Measurements from ENCODE around the gene MAPKAPK3.

The MAPKAPK3 gene

DNA sequence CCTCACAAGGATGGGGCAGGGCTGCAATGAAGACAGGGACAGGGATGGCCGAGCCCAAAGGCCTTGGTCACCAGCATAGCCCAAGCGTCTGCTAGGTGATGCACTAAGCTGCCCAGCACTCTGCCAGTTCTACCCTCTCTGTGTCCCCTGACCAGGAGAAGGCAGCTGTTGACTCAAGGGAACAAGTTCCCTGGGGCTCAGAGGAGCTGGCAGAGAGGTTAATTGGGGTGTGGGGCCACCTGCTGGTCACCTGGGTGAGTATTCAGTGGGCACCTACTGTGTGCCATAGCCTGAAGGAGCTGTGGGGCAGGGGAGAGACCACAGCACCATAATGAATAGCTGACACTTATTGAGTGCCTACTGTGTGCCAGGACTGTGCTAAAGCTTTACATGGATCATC, 35.8 kb downstream of the MAPKAPK3 start:
- H3K9ac ChIP-seq (ENCODE audit: low read length), result no peak overlapping the region
- H3K4me1 ChIP-seq (ENCODE audit: insufficient read depth, low read length), result peaks cover 13% of the 10 kb centered on the region
- no peaks in the 10 kb centered on the region for H3K9me3 ChIP-seq (ENCODE audit: low read length)
- peaks cover 1% of the 10 kb centered on the region for H3K36me3 ChIP-seq (ENCODE audit: insufficient read depth, low read length)
- H3K4me3 ChIP-seq (ENCODE audit: low read depth in 1 of 2, low read length in 2 of 2), result no peak overlapping the region
- no peak overlapping the region for H3K27ac ChIP-seq (ENCODE audit: low read depth, low read length)
- H3K27me3 ChIP-seq (ENCODE audit: control insufficient read depth in 1 of 2, insufficient read depth in 2 of 2, low read length in 2 of 2), result no peaks in the 10 kb centered on the region

DNA sequence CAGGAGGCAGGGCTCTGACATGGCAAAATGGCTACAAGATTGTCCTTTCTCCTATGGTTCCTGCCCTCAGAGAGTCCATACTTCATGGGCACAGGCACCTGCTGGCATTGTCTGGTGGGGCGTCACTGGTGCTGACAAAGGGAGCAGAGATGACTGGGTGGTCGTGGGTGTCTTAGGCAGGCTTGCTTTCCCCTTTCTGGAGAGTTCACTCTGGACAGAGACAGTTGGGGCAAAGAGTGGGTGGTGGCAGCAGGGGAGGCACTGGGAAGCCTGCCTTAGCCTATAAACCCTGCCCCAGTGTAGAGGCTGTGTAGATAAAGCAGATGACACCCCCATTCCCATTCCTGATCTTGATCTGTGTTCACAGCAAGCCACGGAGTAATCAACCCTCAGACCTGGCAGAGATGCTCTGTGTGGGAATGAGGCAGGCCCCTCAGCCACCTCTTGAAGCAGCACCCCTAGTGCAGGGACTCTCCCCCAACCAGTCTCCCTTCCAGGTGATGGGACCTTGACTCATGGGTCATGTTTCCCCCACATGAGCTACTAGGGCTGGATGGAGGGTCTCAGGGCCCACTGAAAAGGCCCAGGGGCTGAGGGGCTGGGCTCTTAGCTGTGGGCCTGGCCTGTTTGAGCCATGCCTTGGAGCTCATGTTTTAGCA, 37.1 kb downstream of the MAPKAPK3 start:
- peaks cover 8% of the 10 kb centered on the region for H3K4me1 ChIP-seq (ENCODE audit: insufficient read depth, low read length)

DNA sequence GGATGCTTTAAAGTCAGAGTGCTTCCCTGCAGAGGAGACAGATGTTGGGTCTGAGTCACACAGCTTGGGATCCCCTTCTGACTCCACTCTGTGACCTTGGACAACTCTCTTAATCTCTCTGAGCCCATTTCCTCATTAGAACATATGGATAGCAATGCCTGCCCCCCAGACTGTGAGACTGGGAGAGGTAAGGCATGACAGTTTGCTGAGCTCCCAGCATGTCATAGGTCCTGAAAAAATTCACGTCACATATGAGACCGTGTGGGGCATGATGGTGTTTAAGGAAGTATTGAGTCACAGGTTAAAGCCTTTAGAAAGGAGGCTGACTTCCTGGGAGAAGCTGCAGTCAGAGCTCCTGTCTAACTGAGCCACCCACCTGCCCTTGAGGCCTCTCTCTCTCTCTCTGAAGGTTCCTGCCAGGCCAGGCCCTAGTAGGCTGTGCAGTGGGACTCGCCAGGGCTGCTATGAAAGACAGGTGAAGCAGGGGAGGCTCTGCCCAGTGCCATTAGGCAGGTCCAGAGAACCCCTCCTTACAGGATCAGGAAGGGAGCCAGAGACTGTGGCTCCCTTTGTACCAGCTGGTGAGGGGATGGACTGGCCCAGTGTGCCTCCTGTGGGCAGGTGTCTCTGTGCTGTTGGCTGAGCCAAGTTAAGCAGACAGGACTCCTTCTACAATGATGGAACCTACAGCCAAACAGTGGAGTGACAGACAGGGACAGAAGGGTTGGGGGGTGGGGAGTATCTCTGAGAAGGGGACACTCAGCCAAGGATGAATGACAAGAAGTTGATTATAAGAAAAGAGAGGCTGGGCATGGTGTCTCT, 38.3 kb downstream of the MAPKAPK3 start:
- Histone ChIP-seq H3K9me3 (ENCODE audit: low read length) (no peaks in the 10 kb centered on the region), H3K4me3 (ENCODE audit: low read depth in 1 of 2, low read length in 2 of 2) (no peak overlapping the region), H3K27me3 (ENCODE audit: control insufficient read depth in 1 of 2, insufficient read depth in 2 of 2, low read length in 2 of 2) (no peaks in the 10 kb centered on the region), H3K9ac (ENCODE audit: low read length) (no peak overlapping the region), H3K27ac (ENCODE audit: low read depth, low read length) (no peak overlapping the region), H3K36me3 (ENCODE audit: insufficient read depth, low read length) (no peaks in the 10 kb centered on the region), H3K4me1 (ENCODE audit: insufficient read depth, low read length) (no peaks in the 10 kb centered on the region)

More for the DNA sequence above, 37.1 kb downstream of the MAPKAPK3 start:
- no peak overlapping the region for H3K9ac ChIP-seq (ENCODE audit: low read length)
- H3K27me3 ChIP-seq (ENCODE audit: control insufficient read depth in 1 of 2, insufficient read depth in 2 of 2, low read length in 2 of 2), result no peaks in the 10 kb centered on the region
- no peak overlapping the region for H3K4me3 ChIP-seq (ENCODE audit: low read depth in 1 of 2, low read length in 2 of 2)
- no peak overlapping the region for H3K27ac ChIP-seq (ENCODE audit: low read depth, low read length)
- H3K36me3 ChIP-seq (ENCODE audit: insufficient read depth, low read length), result no peaks in the 10 kb centered on the region
- H3K9me3 ChIP-seq (ENCODE audit: low read length), result no peaks in the 10 kb centered on the region

DNA sequence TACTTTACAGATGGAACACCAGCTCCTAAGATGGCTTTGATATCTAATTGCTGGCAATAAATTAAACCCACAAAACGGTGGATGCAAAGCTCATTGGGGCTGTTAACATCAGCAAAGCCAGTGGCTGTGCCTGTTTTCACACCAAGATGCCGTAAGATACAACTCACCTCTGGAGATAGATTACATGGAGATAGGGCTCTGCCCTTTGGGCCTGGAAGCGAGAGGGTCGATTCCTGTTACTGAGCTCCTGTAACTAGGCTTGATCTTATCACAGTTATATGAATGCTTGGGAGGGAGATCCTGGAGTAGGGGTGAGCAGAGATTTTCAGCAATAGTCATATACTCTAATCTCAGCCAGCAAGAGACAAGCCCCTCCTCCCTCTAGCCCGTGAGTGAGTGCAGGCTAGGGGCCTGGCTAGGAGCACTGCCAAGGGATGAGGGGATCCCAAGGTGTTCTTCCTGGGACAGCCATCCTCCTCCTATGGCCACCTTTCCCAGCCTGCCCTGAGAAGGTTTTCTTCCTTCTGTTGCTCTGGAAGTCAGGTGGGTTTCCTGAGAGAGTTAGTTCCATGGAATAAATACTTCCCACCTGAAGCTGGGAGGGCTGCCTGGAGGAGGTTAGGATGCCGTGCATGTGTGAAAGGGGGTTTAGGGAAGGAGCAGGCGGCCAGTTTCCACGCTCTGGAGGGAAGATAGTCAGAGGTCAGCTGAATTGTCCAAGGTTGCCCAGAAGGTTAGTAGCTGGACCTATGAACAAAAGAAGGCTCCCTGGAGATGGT, 39.7 kb downstream of the MAPKAPK3 start:
- no peaks in the 10 kb centered on the region for H3K27me3 ChIP-seq (ENCODE audit: control insufficient read depth in 1 of 2, insufficient read depth in 2 of 2, low read length in 2 of 2)
- no peak overlapping the region for H3K27ac ChIP-seq (ENCODE audit: low read depth, low read length)
- H3K9ac ChIP-seq (ENCODE audit: low read length), result no peak overlapping the region
- no peaks in the 10 kb centered on the region for H3K36me3 ChIP-seq (ENCODE audit: insufficient read depth, low read length)
- H3K9me3 ChIP-seq (ENCODE audit: low read length), result no peaks in the 10 kb centered on the region
- H3K4me3 ChIP-seq (ENCODE audit: low read depth in 1 of 2, low read length in 2 of 2), result no peak overlapping the region
- no peaks in the 10 kb centered on the region for H3K4me1 ChIP-seq (ENCODE audit: insufficient read depth, low read length)

DNA sequence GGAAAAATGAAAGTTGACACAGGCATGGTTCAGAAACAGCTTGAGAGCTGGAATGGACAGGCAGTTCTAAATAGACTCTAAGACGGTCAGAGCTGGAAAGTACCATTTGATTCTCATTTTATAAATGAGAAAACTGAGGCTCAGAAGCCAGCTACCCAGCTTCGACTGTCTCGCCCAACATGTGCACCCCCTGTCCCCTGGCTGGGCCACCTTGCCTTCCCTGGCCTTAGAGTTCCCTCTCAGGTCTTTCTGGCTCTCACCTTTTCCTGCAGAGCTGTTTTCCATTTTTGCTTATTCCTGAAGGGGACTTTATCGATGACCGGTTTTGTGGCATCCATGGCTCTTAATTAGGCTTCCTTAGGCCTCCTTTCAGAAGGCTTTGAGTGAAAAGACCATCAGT, 40.5 kb downstream of the MAPKAPK3 start:
- H3K9ac ChIP-seq (ENCODE audit: low read length), result no peak overlapping the region
- no peaks in the 10 kb centered on the region for H3K36me3 ChIP-seq (ENCODE audit: insufficient read depth, low read length)
- H3K27ac ChIP-seq (ENCODE audit: low read depth, low read length), result no peak overlapping the region
- H3K4me3 ChIP-seq (ENCODE audit: low read depth in 1 of 2, low read length in 2 of 2), result no peak overlapping the region
- no peaks in the 10 kb centered on the region for H3K4me1 ChIP-seq (ENCODE audit: insufficient read depth, low read length)
- H3K9me3 ChIP-seq (ENCODE audit: low read length), result no peaks in the 10 kb centered on the region
- H3K27me3 ChIP-seq (ENCODE audit: control insufficient read depth in 1 of 2, insufficient read depth in 2 of 2, low read length in 2 of 2), result no peaks in the 10 kb centered on the region

DNA sequence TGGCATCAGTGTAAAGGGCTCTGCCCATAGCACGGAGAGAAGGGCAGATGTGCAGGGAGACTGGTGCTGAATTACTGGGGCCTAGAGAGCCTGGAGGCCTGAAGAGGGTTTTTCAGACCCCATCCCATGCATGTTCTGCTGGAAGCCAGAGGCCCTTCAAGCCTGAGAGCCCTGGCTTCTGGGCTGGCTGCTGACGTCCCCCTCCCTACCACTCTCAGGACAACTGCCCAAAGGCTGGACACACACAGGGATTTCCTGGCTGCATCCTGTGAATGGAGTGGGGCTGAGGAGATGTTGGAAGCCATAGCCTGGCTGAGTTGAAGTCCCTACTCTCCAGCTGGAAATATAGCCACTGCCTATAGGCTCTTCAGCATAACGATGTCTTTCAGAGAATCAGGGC, 40.9 kb downstream of the MAPKAPK3 start:
- H3K4me1 ChIP-seq (ENCODE audit: insufficient read depth, low read length), result no peaks in the 10 kb centered on the region
- H3K4me3 ChIP-seq (ENCODE audit: low read depth in 1 of 2, low read length in 2 of 2), result no peak overlapping the region
- H3K27me3 ChIP-seq (ENCODE audit: control insufficient read depth in 1 of 2, insufficient read depth in 2 of 2, low read length in 2 of 2), result no peaks in the 10 kb centered on the region
- H3K27ac ChIP-seq (ENCODE audit: low read depth, low read length), result no peak overlapping the region
- H3K9ac ChIP-seq (ENCODE audit: low read length), result no peak overlapping the region
- H3K9me3 ChIP-seq (ENCODE audit: low read length), result no peaks in the 10 kb centered on the region
- H3K36me3 ChIP-seq (ENCODE audit: insufficient read depth, low read length), result no peaks in the 10 kb centered on the region

DNA sequence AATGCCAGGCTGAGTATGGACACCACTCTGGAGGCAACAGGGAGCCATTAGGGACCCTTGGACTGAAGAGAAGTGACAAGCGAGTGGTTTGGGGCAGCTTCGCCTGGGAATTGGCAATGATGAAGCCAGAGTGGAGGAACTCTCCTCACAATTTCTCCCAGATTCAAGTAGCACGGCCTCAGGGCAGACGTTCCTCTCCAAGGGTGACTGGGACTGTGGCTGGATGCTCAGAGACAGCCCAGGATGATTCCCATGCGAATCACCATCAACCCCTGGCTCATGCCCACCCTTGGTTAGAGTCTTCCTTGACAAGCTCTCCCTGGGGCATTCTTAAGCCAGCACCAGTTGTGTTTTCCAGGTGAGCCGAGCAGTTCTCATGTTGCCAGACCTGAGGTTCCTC, 41.5 kb downstream of the MAPKAPK3 start:
- no peaks in the 10 kb centered on the region for H3K4me1 ChIP-seq (ENCODE audit: insufficient read depth, low read length)

DNA sequence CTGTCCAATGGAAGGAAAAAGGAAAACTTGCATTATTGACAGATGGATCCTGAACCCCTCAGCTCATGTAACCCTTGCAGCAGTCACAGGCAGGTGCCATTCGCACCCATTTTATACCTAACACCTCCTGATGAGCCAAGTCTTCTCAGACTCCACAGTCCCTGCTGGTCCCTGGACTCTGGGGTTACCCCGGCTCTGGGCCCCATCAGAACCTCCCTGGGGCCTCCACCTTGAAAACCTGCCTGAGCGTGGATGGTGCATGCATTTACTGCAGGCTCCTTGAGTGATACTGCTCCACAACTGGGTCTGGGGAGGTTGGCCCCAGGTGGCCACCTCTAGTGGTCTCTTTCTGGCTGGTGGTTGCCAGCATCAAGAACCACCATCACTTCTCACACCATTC, 41.9 kb downstream of the MAPKAPK3 start:
- no peaks in the 10 kb centered on the region for H3K36me3 ChIP-seq (ENCODE audit: insufficient read depth, low read length)
- H3K4me1 ChIP-seq (ENCODE audit: insufficient read depth, low read length), result no peaks in the 10 kb centered on the region
- H3K27me3 ChIP-seq (ENCODE audit: control insufficient read depth in 1 of 2, insufficient read depth in 2 of 2, low read length in 2 of 2), result no peaks in the 10 kb centered on the region
- no peak overlapping the region for H3K9ac ChIP-seq (ENCODE audit: low read length)
- H3K27ac ChIP-seq (ENCODE audit: low read depth, low read length), result no peak overlapping the region
- no peaks in the 10 kb centered on the region for H3K9me3 ChIP-seq (ENCODE audit: low read length)
- H3K4me3 ChIP-seq (ENCODE audit: low read depth in 1 of 2, low read length in 2 of 2), result no peak overlapping the region

More for the DNA sequence above, 41.5 kb downstream of the MAPKAPK3 start:
- Histone ChIP-seq H3K36me3 (ENCODE audit: insufficient read depth, low read length) (no peaks in the 10 kb centered on the region), H3K9me3 (ENCODE audit: low read length) (no peaks in the 10 kb centered on the region), H3K27me3 (ENCODE audit: control insufficient read depth in 1 of 2, insufficient read depth in 2 of 2, low read length in 2 of 2) (no peaks in the 10 kb centered on the region), H3K9ac (ENCODE audit: low read length) (no peak overlapping the region), H3K4me3 (ENCODE audit: low read depth in 1 of 2, low read length in 2 of 2) (no peak overlapping the region), H3K27ac (ENCODE audit: low read depth, low read length) (no peak overlapping the region)

DNA sequence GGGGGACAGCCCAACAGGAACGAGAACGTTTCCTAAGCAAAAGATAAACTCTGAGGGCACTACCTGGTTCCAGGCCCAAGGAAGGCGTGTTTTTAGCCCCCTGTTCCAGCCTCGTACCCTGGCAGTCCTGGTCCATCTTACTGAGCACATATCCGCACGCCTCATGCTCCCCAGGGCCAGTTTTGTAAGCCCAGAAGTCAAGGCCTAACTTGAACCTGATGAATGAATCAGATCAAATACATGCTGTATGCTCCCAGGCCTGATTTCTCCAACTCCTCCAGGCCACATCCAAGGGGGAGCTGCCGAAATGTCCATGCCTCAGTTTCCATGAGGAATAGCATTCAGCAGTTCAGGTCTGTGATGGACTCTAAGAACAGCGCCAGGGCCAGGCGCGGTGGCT, 43.4 kb downstream of the MAPKAPK3 start:
- Histone ChIP-seq H3K4me1 (ENCODE audit: insufficient read depth, low read length) (no peaks in the 10 kb centered on the region), H3K27me3 (ENCODE audit: control insufficient read depth in 1 of 2, insufficient read depth in 2 of 2, low read length in 2 of 2) (no peaks in the 10 kb centered on the region), H3K27ac (ENCODE audit: low read depth, low read length) (no peak overlapping the region), H3K4me3 (ENCODE audit: low read depth in 1 of 2, low read length in 2 of 2) (no peak overlapping the region), H3K9ac (ENCODE audit: low read length) (no peak overlapping the region), H3K9me3 (ENCODE audit: low read length) (no peaks in the 10 kb centered on the region), H3K36me3 (ENCODE audit: insufficient read depth, low read length) (no peaks in the 10 kb centered on the region)

DNA sequence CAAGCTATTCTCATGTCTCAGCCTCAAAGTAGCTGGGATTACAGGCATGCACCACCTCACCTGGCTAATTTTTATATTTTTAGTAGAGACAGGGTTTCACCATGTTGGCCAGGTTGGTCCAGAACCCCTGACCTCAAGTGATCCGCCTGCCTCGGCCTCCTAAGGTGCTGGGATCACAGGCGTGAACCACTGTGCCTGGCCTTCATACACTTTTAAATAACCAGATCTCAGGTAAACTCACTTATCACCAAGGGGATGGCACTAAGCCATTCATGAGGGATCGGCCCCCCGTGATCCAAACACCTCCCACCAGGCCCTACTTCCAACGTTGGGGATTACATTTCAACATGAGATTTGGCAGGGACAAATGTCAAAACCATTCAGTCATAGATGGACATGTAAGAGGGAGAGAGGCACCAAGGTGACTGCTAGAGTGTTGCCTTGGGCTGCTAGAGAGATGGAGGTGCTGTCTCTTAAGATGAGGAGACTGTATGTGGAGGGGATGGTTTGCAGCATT, 44.4 kb downstream of the MAPKAPK3 start:
- H3K27me3 ChIP-seq (ENCODE audit: control insufficient read depth in 1 of 2, insufficient read depth in 2 of 2, low read length in 2 of 2), result no peaks in the 10 kb centered on the region
- no peaks in the 10 kb centered on the region for H3K9me3 ChIP-seq (ENCODE audit: low read length)
- H3K4me3 ChIP-seq (ENCODE audit: low read depth in 1 of 2, low read length in 2 of 2), result no peak overlapping the region
- no peak overlapping the region for H3K27ac ChIP-seq (ENCODE audit: low read depth, low read length)
- H3K9ac ChIP-seq (ENCODE audit: low read length), result no peak overlapping the region
- no peaks in the 10 kb centered on the region for H3K4me1 ChIP-seq (ENCODE audit: insufficient read depth, low read length)
- no peaks in the 10 kb centered on the region for H3K36me3 ChIP-seq (ENCODE audit: insufficient read depth, low read length)

DNA sequence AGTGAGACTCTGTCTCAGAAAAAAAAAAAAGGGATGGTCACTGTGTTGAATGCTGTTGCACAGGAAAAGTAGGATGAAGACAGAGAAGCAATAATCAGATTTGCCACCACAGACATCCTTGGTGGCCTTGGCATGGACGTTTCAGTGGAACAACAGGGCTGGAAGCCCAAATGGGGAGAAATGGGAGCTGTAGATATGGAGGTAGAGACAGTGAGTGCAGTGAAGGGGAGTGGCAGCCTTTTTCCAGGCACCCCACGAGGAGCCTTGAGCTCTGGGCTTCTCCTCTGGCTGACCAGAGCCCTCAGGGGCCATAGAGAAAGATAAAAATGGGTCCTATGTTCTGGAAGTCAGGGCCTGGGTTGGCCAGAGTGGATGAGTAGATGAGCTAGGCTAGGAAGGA, 45.5 kb downstream of the MAPKAPK3 start:
- no peak overlapping the region for H3K4me3 ChIP-seq (ENCODE audit: low read depth in 1 of 2, low read length in 2 of 2)
- H3K9me3 ChIP-seq (ENCODE audit: low read length), result no peaks in the 10 kb centered on the region
- no peak overlapping the region for H3K27ac ChIP-seq (ENCODE audit: low read depth, low read length)
- no peak overlapping the region for H3K9ac ChIP-seq (ENCODE audit: low read length)
- H3K27me3 ChIP-seq (ENCODE audit: control insufficient read depth in 1 of 2, insufficient read depth in 2 of 2, low read length in 2 of 2), result no peaks in the 10 kb centered on the region
- no peaks in the 10 kb centered on the region for H3K36me3 ChIP-seq (ENCODE audit: insufficient read depth, low read length)
- H3K4me1 ChIP-seq (ENCODE audit: insufficient read depth, low read length), result no peaks in the 10 kb centered on the region

All from muscle layer of colon (tissue), 2 donors.